HG02763 (cell line): ENCODE data around the gene DLL3.

ENCODE experiments used
- ATAC-seq: cut with Tn5 transposase; IDR thresholded peaks from one replicate; pipeline ENCODE4 v1.9.1; 2021; ENCODE audit warnings: mild to moderate bottlenecking, moderate library complexity; ENCODE audit not compliant: unreplicated experiment

Gene DLL3

DNA sequence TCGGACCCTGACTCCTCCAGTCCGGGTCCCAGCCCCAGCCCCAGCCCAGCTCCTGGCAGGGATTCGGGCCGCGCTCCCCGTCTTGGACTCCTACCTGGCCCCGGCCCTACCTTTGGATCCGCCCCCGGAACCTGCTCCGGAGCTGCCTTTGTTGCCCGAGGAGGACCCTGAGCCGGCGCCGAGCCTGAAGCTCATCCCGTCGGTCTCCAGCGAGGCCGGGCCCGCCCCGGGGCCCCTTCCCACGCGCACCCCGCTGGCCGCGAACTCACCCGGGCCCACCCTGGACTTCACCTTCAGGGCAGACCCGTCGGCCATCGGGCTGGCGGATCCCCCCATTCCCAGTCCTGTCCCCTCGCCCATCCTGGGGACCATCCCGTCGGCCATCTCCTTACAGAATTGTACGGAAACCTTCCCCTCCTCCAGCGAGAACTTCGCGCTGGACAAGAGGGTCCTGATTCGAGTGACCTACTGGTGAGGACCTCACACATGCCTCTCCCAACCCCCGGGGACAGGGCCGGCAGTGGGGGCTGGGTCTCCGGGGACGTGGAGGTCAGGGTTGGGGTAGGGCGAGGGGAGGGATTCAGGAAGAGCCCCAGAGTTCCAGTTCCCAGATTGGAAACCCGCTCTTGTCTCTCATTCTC, 16.9 kb downstream of the DLL3 start:
- no peak for ATAC-seq

DNA sequence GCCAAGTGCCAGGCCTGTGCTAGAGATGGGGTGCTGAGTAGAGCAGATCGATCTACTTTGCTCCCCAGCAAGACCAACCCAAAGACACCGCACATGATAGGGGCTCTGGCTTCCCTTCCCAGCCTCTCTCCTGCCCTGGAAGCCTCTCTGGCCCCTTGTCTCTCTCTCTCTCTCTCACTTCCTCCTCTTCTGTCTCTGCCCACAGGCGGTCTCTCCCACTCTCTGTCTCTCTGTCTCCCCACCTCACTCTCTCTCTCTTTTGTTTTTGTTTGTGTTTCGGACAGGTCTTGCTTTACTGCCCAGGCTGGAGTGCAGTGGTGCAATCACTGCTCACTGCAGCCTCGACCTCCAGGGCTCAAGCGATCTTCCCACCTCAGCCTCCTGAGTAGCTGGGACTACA, 17.5 kb downstream of the DLL3 start:
- no peak for ATAC-seq

DNA sequence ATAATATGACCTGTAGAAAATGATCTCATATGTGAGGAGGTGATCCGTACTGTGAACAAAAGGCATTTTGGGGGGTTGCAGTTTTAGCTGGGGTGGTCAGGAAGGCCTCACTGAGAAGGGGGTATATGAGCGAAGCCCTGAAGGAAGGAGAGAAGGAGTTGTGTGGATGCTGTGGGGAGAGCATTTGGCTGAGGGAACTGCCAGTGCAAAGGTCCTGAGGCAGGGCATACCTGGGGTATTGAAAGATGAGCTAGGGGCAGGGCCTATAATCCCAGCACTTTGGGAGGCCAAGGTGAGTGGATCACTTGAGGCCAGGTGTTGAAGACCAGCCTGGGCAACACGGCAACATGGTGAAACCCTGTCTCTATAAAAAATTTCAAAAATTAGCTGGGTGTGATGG, 18.7 kb downstream of the DLL3 start:
- no peak for ATAC-seq

DNA sequence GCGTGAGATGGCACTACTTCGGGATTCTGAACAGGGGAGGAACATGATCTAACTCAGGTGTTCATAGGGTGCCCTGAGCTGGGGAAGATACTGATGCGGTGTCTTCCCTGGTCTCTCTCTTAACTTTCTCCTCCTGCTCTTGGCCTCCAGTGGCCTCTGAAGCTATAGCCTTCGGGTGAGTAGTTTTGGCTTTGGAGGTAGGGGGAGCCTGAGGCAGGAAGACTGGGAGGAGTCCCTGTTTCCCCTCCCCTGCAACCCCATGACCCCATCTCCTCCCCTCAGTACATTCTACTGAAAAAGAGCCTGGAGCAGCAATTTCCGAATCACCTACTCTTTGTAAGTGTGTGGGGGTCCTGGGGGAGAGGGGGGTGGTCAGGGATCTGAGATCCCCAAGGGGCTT, 19.7 kb downstream of the DLL3 start:
- ATAC-seq, result no peak

DNA sequence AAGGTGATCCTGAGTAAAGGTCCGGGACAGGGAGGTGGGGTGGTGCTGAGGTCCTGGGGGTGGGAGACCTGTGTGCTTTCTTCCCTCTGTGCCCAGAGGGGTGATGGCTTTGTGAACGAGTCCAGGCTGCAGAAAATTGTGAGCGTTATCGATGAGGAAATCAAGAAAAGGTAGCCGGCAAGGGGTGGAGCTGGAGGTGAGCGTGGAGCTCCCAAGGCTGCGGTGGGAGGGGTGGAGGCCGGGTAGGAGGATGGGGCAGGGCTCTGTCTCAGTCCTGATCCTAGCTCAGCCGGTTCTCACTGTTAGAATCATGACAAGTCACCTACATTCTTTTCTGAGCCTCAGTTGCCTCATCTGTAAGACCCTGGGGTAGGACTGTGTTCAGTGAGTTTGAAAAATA, 20.2 kb downstream of the DLL3 start:
- no peak for ATAC-seq

DNA sequence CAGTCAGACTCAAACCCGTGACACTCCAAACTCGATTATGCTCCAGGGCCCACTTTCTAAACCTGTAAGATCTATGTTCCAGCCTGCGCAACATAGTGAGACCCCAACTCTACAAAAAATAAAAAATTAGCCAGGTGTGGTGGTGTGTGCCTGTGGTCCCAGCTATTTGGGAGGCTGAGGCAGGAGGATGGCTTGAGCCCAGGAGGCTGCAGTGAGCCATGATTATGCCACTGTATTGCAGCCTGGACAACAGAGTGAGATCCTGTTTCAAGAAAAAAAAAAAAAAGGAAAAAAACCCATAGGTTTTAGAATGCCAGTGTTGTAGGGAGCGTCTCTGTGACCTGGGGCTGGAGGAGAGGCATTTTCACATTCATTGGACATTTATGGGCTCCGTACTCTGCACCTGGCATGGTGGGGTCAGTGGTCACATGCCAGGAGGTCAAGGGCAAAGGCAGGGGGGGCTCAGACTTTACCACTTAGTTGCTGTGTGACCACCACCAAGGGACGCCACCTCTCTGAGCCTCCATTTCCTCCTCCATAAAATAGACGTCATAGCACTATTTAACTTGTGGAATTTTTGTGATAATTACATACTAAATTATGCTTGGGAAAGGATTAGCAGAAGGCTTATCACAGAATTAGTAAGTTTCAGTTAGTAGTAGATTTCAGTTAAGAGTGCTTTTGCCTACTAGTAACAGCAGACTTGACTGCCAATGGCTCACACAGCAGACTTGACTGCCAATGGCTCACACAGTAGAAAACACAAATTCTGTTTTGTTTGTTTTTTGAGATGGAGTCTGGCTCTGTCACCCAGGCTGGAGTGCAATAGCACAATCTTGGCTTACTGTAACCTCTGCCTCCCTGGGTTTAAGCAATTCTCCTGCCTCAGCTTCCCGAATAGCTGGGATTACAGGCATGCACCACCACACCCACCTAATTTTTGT, 22.1 kb downstream of the DLL3 start:
- ATAC-seq, result no peak

DNA sequence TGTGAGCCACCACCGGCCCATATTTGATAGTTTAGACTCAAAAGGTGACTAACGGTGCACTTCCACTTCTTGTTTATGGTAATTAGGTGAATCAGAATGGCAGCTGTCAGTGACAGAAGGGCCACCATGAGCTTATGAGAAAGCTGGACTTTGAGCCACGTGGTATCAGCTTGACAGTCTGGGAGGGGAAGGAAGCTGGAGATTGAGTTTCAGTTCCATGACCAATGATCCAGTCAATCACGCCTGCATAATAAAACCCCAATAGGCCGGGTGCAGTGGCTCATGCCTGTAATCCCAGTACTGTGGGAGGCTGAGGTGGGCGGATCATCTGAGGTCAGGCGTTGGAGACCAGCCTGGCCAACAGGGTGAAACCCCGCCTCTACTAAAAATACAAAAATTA, 25.7 kb downstream of the DLL3 start:
- no peak for ATAC-seq

DNA sequence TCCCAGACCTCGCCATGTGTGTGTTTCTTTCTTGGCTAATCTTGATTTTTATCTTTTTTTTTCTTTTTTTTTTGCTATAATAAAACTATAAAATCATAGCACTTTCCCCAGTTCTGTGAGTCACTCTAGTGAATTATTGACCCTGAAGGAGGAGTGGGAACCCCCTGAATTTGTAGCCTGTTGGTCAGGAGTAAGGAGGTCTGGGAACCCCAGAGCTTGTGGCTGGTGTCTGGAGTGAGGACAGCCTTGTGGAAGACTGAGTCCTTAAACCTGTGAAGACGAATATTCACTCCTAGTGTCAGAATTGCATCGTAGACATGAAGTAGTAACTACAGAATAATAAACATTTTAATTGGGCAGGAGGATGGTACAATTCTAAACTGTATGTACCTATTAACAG, 26.5 kb downstream of the DLL3 start:
- no peak for ATAC-seq

DNA sequence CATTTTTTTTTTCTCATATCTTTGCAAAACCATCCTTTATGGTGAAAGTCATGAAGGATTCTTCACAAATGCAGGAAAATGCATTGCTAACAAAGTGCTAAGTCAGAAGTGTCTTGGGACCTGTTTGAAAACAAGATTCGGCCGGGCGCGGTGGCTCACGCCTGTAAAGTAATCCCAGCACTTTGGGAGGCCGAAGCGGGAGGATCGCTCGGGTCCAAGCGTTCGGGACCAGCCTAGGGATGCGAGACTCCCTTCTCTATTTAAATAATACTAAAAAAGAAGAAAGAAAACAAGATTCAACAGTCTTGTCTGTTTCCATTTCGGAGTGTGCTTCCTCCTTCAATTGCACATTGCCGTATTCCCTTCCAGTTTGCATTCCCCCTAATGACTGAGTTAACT, 33.1 kb downstream of the DLL3 start:
- ATAC-seq, result no peak

DNA sequence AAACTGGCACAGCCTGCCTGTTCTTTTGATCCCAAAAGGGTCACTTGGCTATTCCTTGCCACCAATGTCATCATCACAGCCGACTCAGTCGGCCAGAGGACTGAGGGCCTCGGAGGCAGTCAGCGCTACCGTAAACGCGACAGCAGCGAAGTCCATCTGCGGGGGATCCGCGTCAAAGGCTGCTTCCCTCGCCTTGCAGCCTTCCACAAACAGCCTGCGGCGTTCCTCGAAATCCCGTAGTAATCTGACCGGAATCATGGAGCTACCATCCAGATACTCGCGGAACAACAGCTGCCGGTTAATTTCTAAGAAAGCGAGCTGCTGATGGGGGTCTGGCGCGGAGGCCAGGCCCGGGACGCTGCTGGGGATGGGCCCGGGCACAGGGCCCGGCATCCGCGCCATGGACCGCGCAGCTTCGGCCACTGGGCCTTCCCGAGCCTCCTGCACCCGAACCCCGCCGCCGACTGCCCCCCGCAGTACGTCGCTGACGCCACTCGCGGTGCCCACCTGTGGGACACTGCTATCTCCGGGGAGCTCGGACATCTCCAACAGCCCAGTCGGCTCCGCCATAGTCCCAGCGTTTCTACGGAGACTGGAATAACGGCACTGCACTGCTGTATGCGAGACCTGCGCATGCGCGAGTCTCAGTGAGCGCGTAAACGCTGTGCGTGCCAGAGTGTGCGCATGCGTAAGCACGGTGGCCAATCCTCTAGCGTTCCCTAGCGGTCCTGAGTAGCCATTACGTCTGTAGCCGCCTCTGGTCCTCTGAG, 33.7 kb downstream of the DLL3 start, which contains the start of gene EID2B:
EID2B (minus strand) TSS at position 620 of the 770 bp plus-strand sequence; CDS start at position 570, 50 bp downstream.
- ATAC-seq, result peak; percentile 90

DNA sequence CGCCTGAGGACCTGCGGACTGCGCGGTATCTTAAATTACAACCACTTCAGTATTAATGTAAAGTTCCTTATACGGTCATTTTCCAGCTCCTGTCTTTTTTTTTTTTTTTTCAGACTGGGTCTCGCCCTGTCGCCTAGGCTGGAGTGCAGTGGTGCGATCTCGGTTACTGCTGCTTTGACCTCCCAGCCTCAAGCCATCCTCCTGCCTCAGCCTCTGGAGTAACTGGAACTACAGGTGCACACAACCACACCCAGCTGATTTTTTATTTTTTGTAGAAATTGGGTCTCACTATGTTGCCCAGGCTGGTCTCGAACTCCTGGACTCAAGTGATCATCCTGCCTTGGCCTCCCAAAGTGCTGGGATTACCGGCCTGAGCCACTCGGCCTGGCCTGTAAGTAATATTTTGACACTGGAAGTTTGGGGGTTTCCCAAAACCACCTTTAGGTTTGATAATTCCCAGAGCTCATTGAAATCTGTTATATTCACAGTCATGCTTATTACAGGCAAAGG, 34.3 kb downstream of the DLL3 start:
- ATAC-seq, result no peak

DNA sequence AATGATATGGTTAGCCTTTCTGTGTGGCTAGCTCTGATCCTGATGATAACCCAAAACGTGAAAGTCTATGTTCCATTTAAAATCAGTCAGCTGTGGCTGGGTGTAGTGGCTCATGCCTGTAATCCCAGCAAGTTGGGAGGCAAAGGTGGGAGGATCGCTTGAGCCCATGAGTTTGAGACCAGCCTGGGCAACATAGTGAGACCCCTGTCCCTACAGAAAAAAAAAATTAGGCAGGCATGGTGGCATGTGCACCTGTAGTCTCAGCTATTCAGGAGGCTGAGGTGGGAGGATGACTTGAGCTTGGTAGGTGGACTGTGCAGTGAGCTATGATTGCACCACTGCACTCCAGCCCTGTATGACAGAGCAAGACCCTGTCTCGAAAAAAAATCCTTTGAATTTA, 35.0 kb downstream of the DLL3 start:
- ATAC-seq, result no peak

DNA sequence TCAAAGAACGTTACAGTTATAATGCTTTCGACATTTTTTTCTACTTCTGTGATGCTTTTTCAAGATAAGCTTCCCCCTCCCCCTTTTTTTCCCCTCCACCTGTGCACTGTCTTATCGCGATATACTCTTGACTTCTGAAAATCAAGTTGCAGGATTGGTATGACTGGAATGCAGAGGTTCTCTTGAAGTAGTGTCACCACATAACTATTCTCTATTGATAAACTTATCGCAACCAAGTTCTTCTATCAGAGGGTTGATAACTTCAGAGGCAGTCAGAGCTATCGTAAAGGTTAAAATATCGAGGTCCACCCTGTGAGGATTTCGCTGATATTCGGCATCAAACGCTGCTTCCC, 40.4 kb downstream of the DLL3 start:
- no peak for ATAC-seq

DNA sequence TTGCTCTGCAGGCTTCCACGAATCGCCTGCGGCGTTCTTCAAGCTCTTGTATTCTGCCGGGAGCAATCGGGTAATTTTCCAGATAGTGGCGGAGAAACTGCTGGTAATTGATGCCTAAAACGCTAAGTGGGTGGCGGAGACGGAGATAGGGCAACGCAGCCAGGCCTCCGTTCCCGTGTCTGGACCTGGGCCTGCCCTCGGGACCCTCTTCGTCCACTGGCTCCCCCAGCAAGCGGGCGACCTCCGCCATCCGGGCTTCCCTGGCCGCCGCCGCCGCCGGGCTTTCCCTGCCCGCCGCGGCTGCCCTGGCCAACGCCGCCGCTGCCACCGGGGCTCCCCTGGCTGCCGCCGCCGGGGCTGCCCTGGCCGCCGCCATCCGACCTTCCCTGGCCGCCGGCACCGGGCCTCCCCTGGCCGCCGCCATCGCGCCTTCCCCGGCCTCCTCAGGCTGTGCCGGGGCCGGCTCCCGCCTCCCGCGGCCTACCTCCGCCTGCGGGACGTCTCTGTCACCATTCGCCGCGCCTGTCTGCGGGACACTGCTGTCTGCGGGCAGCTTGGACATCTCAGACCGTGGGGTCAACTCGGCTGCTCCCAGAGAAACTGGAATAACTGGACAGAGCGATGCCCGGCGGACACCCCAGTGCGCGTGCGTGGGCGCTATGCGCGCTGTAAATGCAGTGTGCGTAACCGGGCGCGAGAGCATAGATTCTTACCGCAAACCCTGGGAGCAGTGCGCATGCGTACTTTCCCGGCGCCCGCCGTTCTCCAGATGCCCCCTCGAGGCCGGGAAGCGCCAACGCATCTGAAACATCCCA, 41.0 kb downstream of the DLL3 start, which contains the start of gene EID2:
EID2 (minus strand) TSS at position 644 of the 815 bp plus-strand sequence; CDS start at position 562, 82 bp downstream.
- ATAC-seq, result peak; percentile 92

DNA sequence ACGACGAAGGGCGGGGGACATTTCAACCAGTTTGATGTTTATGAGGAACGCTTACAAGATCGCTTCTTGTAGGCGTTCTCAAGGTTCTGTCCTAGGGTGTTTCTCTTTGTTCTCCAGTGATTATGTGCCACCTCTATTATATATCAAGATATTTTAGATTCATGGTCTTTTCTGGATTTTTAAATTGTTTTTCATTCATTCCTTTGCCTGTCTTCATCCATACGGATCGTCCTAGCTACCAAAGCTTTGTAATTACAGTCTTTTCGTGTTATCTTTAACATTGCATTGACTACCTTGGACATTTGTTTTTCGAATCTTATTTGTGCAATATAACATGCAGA, 41.6 kb downstream of the DLL3 start:
- ATAC-seq, result no peak

DNA sequence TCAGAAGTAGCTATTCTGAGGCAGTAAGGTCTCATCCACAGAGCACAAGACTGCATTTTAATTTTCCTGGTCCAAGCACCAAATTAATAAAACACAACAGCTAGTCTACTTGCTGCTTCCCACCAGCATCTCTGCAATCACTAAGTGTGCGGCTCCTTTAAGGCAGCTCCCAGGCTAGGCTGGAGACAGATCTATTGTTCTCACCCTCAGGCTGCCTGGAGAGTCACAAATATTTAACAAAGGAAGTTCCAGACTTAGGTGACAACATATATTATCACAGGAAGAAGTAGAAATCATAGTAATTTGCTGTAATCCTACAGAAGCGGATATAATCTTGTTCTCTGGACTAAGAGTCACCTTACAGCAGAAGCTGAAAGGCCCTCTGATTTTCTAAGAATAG, 43.5 kb downstream of the DLL3 start:
- no peak for ATAC-seq

DNA sequence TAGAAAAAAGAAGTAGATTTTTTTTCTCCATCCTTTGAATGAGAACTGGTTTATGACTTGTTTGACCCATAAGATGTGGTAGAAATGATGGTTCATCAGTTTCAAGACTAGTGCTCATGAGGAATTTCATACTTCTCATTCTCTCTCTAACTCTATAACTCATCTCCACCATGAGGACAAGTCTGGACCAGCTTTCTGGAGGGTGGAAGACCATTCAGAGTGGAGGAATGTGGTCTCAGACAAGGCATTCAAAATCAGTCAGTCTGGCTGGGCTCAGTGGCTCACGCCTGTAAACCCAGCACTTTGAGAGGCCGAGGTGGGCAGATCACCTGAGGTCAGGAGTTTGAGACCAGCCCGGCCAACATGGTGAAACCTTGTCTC, 44.7 kb downstream of the DLL3 start:
- ATAC-seq, result no peak

DNA sequence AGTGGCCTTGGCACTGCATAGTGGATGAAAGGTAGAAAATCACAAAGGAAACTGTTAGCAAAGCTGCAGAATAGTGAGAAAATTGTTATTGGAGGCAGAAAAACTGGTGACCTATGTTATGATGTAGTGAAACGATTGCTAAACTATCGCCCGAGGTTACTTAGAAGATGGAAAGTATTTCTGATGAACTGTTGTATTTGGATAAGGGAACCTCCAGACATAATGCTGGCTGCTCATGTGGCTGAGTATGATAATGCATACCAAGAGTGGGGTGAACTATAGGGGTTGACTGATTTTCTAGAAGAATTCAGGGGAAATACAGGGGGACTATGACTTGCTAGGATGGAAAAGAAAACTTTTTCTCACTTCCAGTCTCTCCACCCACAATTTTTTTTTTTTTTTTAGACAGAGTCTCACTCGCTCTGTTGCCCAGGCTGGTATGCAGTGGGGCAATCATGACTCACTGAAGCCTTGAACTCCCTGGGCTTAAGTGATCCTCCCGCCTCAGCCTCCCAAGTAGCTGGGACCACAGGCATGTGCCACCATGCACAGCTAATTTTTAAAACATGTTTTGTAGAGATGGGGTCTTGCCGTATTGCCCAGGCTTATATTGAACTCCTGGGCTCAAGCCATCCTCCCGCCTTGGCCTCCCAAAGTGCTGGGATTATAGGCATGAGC, 45.6 kb downstream of the DLL3 start:
- ATAC-seq, result no peak

DNA sequence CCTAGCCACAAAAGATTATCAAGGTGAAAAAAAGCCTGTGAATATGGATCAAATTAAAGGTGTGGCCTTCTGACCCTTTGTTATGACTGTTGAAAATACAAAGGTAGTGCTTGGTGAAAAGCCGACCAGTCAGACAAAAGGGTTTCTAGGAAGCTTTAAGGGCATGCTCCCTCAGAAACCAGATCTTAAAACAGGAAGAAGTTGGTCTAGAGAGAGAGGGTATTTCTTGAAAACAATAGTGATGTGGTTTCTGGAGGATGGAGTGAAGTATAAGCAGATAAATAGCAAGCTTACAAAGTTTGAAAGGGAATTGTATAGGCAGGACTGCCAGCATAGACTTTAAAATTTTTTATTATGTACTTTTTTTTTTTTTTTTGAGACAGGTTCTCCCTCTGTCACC, 46.2 kb downstream of the DLL3 start:
- no peak for ATAC-seq

DNA sequence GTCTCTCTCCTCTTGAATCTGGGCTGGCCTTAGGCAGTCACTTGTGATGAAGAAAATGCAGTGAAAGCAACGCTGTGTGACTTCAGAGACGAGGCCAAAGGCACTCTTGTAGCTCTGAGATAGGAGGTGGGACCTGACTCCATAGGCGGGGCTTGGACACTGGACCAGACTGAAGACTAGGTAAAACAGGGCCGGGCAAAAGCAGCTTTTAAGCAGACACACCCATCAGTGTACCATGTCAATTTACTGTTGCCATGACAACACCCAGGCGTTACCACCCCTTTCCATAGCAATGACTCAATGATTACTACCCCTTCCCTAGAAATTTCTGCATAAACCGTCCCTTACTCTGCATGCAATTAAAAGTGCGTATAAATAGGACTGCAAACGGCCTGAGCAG, 47.9 kb downstream of the DLL3 start:
- ATAC-seq, result no peak
